ENCODE results near the gene SPCS2. TPM values are rescaled to one million over a fixed set of nuclear protein-coding genes. Genes with fewer than 3 reads are reported as not detected.

Gene SPCS2
- total RNA-seq, 2 experiments from 2014 or later = 145 to 159 TPM

DNA sequence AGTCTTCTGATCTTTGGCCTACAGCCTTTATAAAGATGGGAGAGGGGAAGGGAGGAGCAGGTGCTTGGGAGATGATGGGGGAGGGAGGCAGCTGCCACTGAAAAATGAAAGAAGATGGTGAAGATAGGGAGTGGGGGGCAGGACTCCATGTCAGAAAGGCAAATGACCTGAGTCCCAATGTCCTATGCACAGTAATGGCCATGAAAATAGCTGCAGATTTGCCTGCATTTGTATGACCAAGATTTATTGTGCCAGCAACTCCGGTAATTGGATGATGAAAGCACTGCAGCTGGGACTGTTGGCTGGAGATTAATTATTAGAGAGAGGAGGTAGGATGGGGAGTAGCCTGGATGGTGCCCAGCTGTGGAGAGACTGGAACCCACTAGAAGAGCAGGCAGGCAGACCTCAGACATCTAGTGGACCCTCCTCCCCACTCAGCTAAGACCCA lies 75.7 kb downstream of the SPCS2 start:
- ChIA-PET POLR2A (no interaction called here), CTCF (interaction anchor here (0.8 to 5.0 kb wide), 6 partner anchors 95 to 298 kb away, joined by 3 to 46 read pairs (median 4); no protein-coding TSS in a partner anchor)

DNA sequence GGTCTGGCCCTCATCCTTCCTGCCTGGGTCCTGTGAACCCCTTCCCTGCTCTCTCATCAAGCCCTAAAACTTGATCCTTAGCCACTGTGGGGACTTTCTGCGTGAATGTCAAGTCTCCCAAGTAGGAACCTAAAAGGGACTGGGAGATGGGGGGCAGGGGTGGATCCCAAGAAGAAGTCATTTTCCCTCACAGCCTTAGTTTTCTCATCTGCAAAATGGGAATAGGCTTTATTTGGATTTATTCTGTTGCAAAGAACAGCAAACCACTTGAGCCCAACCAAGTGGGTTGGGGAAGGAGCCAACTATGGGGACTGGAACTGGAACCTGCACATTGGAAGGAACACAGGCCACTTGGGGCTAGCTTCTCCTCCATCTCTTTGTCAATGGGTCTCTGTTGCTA lies 76.5 kb downstream of the SPCS2 start:
- ChIA-PET CTCF (interaction anchor here (1.0 to 5.0 kb wide), 4 partner anchors 115 to 223 kb away, joined by 3 to 46 read pairs (median 6); no protein-coding TSS in a partner anchor), POLR2A (no interaction called here)

- ChIA-PET CTCF (interaction anchor here (1.1 kb wide), 1 partner anchor 219 kb away, joined by 3 read pairs; no protein-coding TSS in a partner anchor), POLR2A (no interaction called here)
Measured at GRCh38 chr11:75028321-75028720, 79.3 kb downstream of the SPCS2 start.

Other genes starting within 250 kb of the SPCS2 start
- not detected for gene CHRDL2, start 217.8 kb upstream of the SPCS2 start, total RNA-seq
- 10 to 100 TPM; 11.9 to 12.3 TPM for gene RNF169, start 200.4 kb upstream of the SPCS2 start, total RNA-seq
- 10 to 100 TPM; 31.0 to 34.6 TPM for gene XRRA1, start 175 bp upstream of the SPCS2 start, total RNA-seq
- gene NEU3, start 39.7 kb downstream of the SPCS2 start, total RNA-seq = 10 to 100 TPM; 15.6 to 15.7 TPM
- gene OR2AT4, start 147.6 kb downstream of the SPCS2 start, total RNA-seq = not detected
- not detected for gene SLCO2B1, start 201.8 kb downstream of the SPCS2 start, total RNA-seq

Measured in activated CD8-positive, alpha-beta memory T cell treated with anti-CD3 and anti-CD28 coated beads for 36 hours (primary cell).